GM18519 (cell line): ENCODE measurements around the gene CNKSR2.

Source experiments
- ATAC-seq: cut with Tn5 transposase; IDR thresholded peaks from one replicate; pipeline ENCODE4 v1.9.1; 2021; ENCODE audit warnings: mild to moderate bottlenecking, moderate library complexity; ENCODE audit not compliant: unreplicated experiment, low FRiP score

CNKSR2 gene

GRCh38 chrX:21374163-21374993, at the start of gene CNKSR2:
TSS of gene CNKSR2 (plus strand) at chrX:21374418. CDS start at chrX:21374898, 480 bp downstream.
- ATAC-seq = peak; percentile 60

GRCh38 chrX:21354725-21355124, 19.5 kb upstream of the CNKSR2 start:
- no peak for ATAC-seq

GRCh38 chrX:21355831-21356230, 18.4 kb upstream of the CNKSR2 start:
- no peak for ATAC-seq

- no peak for ATAC-seq
These were observed 4.6 kb upstream of the CNKSR2 start for GRCh38 chrX:21369613-21370012.

- no peak for ATAC-seq
These were observed 1.2 kb upstream of the CNKSR2 start for GRCh38 chrX:21373001-21373400.

- ATAC-seq = peak; percentile 26
These were observed 518 bp upstream of the CNKSR2 start for GRCh38 chrX:21373637-21374162.

GRCh38 chrX:21374994-21375707, 933 bp downstream of the CNKSR2 start:
- ATAC-seq = peak; percentile 0

- ATAC-seq = no peak
These were observed 1.4 kb downstream of the CNKSR2 start for GRCh38 chrX:21375708-21376009.

- ATAC-seq = no peak
These were observed 2.4 kb downstream of the CNKSR2 start for GRCh38 chrX:21376636-21377035.

- ATAC-seq = no peak
These were observed 5.8 kb downstream of the CNKSR2 start for GRCh38 chrX:21379991-21380390.

- peak; percentile 69 for ATAC-seq
These were observed 8.5 kb downstream of the CNKSR2 start for GRCh38 chrX:21382715-21383114.

GRCh38 chrX:21383546-21383945, 9.3 kb downstream of the CNKSR2 start:
- no peak for ATAC-seq

GRCh38 chrX:21384178-21384577, 10.0 kb downstream of the CNKSR2 start:
- ATAC-seq = no peak

- no peak for ATAC-seq
These were observed 20.6 kb downstream of the CNKSR2 start for GRCh38 chrX:21394792-21395191.

GRCh38 chrX:21398426-21398825, 24.2 kb downstream of the CNKSR2 start:
- ATAC-seq = no peak

- ATAC-seq = no peak
These were observed 26.3 kb downstream of the CNKSR2 start for GRCh38 chrX:21400408-21401121.

- no peak for ATAC-seq
These were observed 34.1 kb downstream of the CNKSR2 start for GRCh38 chrX:21408307-21408706.

GRCh38 chrX:21408788-21409187, 34.6 kb downstream of the CNKSR2 start:
- no peak for ATAC-seq

- ATAC-seq = no peak
These were observed 37.8 kb downstream of the CNKSR2 start for GRCh38 chrX:21412029-21412428.

GRCh38 chrX:21412883-21413282, 38.7 kb downstream of the CNKSR2 start:
- no peak for ATAC-seq

GRCh38 chrX:21427086-21427485, 52.9 kb downstream of the CNKSR2 start:
- ATAC-seq = no peak
